WERI-Rb-1 (cell line): ENCODE measurements around the gene ZNF3.

ENCODE experiments used
- DNase-seq: peaks from one replicate; pipeline ENCODE4 v3.0.0-alpha.2; 2020
- H3K27ac ChIP-seq: fragments of 250-450 bp; sonication (Bioruptor Pico); 2 replicates; pipeline ENCODE4 v1.5.1; 2020; ENCODE audit warnings: mild to moderate bottlenecking, moderate library complexity
- H3K27me3 ChIP-seq: fragments of 250-450 bp; sonication (Bioruptor Pico); 2 replicates; pipeline ENCODE4 v1.5.1; 2021; ENCODE audit warnings: mild to moderate bottlenecking, low read depth, moderate library complexity; ENCODE audit not compliant: insufficient read depth, severe bottlenecking
- H3K36me3 ChIP-seq: fragments of 250-450 bp; sonication (Bioruptor Pico); 2 replicates; pipeline ENCODE4 v1.5.1; 2020; ENCODE audit warnings: mild to moderate bottlenecking, moderate library complexity
- H3K4me3 ChIP-seq: 2 replicates; pipeline ENCODE4 v1.5.1; 2011; ENCODE audit warnings: low read depth, mild to moderate bottlenecking, control low read depth, low read length
- H3K9me3 ChIP-seq: fragments of 250-450 bp; sonication (Bioruptor Pico); 2 replicates; pipeline ENCODE4 v1.5.1; 2021; ENCODE audit warnings: mild to moderate bottlenecking, moderate library complexity; ENCODE audit not compliant: severe bottlenecking
- TF ChIP-seq, protein P1 (sequence below): IDR thresholded peaks from 2 replicates; pipeline ENCODE4 v1.5.1; 2011; ENCODE audit warnings: low read depth, mild to moderate bottlenecking, control low read depth, inconsistent platforms, low read length

ZNF3 gene

DNA sequence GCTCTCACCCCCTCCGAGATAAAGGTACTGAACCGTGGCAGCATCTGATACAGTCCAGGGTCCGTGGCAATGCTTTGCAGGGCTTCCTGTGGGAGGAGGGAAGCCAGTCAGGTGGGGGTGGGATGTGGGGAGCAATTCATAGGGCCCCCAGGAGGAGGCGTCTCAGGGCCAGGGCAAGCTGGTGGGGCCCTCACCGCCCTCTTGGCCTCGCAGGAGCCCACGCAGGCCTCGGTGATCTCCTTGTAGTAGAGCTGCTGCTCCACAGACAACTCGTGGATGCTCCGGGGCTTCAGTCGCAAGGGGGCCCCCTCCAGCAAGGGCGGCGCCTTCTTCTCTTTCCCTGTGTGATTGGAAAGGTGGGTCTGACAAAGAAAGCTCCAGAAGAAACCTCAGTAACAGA, 30.4 kb upstream of the ZNF3 start:
- TF ChIP-seq, protein P1, sequence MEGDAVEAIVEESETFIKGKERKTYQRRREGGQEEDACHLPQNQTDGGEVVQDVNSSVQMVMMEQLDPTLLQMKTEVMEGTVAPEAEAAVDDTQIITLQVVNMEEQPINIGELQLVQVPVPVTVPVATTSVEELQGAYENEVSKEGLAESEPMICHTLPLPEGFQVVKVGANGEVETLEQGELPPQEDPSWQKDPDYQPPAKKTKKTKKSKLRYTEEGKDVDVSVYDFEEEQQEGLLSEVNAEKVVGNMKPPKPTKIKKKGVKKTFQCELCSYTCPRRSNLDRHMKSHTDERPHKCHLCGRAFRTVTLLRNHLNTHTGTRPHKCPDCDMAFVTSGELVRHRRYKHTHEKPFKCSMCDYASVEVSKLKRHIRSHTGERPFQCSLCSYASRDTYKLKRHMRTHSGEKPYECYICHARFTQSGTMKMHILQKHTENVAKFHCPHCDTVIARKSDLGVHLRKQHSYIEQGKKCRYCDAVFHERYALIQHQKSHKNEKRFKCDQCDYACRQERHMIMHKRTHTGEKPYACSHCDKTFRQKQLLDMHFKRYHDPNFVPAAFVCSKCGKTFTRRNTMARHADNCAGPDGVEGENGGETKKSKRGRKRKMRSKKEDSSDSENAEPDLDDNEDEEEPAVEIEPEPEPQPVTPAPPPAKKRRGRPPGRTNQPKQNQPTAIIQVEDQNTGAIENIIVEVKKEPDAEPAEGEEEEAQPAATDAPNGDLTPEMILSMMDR = no peak
- Histone ChIP-seq H3K9me3 (no peaks in the 10 kb centered on the region), H3K27ac (no peak overlapping the region), H3K27me3 (no peaks in the 10 kb centered on the region), H3K4me3 (no peak overlapping the region), H3K36me3 (peaks cover 65% of the 10 kb centered on the region)
- DNase-seq = no peak

DNA sequence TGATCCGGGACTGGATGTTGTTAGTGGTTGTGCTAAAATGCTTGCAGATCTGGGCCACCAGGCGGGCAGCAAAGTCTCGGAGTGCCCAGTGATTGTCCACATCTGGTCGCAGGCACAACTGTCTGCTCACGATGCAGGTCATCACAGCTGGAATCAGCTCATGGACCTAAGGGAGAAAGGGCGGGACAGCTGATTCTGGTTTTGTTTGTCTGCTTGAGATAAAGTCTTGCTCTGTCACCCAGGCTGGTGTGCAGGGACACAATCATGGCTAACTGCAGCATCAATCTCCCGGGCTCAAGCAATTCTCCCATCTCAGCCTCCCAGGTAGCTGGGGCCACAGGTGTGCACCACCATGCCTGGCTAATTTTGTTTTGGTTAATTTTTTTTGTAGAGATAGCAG, 29.6 kb upstream of the ZNF3 start:
- DNase-seq = no peak
- TF ChIP-seq, protein P1 = no peak
- H3K4me3 ChIP-seq = no peak overlapping the region
- H3K27ac ChIP-seq = no peak overlapping the region
- H3K36me3 ChIP-seq = peaks cover 71% of the 10 kb centered on the region
- no peaks in the 10 kb centered on the region for H3K9me3 ChIP-seq
- H3K27me3 ChIP-seq = no peaks in the 10 kb centered on the region

DNA sequence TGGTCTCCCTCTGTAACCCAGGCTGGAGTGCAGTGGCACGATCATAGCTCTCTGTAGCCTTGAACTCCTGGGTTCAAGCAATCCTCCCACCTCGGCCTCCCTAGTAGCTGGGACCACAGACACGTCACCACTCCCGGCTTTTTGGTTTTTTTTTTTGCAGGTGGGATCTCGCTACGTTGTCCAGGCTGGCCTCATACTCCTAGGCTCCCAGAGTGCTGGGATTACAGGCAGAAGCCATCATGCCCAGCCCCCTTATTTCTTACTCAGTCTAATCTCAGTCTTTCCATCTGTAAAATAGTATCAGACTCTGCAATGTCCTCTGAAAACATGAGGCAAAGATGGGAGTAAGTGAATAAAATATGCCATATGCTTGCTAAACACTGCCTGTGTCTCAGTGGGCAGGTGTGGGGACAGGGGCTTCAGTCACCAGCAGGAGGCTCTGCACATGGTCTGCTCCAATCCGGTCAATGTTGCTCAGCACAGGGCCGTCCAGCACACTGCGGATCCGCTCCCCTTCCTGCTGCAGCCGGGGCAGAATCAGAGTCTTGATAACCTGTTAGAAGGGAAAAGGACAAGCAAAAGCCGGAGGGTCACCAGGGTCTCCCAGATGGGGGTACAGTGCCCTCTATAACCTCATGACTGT, 28.1 kb upstream of the ZNF3 start:
- no peak for DNase-seq
- TF ChIP-seq, protein P1 = peak; percentile 59
- Histone ChIP-seq H3K36me3 (peaks cover 87% of the 10 kb centered on the region), H3K4me3 (no peak overlapping the region), H3K9me3 (no peaks in the 10 kb centered on the region), H3K27ac (no peak overlapping the region), H3K27me3 (no peaks in the 10 kb centered on the region)

DNA sequence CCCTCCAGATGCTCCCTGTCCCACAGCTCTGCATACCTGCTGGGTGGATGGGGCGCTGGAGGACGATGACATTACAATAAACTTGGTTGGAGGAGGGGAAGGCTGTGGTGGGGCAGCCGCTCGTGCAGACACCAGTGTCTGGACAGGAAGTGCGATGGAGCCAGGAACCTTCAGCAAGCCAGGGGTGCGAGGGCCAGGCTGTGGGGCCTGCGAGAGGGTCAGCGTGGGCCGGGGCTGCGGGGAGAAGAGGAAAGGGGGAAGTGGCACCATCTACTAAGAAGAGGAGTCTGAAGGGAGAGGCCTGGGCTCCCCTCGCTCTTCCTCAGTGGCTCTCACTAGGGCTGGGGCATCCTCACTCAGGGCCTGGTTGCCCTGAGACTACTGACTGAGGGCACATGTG, 26.4 kb upstream of the ZNF3 start:
- peaks cover 94% of the 10 kb centered on the region for H3K36me3 ChIP-seq
- H3K9me3 ChIP-seq = no peaks in the 10 kb centered on the region
- H3K27me3 ChIP-seq = no peaks in the 10 kb centered on the region
- H3K4me3 ChIP-seq = no peak overlapping the region
- TF ChIP-seq, protein P1 = no peak
- H3K27ac ChIP-seq = no peak overlapping the region
- no peak for DNase-seq

DNA sequence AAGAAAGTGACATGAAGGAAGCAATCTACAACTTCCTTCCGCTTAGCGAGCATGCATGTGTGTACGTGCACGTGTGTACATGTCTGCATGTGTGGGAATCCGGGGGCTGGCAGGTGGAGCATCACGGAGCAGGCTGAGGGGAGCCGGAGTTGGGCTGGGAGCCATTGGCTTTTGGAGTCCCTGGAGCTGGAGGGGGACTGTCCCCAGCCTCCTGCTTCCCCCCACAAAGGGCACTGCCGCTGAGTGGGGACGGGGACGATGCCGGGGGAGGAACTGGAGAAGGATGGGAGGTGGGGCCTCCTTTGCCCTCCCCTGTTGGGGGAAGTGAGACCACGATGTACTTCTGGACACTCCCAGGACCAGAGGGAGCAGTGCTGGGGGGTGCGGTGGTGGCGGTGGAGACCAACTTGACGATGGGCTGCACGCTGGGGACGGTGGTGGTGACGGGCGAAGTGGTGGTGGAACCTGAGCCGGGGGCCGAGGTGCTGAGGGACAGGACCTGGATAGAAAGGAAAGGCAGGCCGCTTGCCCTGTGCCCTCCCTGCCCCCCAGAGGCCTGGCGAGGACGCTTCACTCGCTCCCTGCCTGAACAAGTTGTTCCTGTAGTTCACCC, 25.7 kb upstream of the ZNF3 start:
- Histone ChIP-seq H3K36me3 (peaks cover 91% of the 10 kb centered on the region), H3K4me3 (no peak overlapping the region), H3K27ac (no peak overlapping the region), H3K27me3 (no peaks in the 10 kb centered on the region), H3K9me3 (no peaks in the 10 kb centered on the region)
- DNase-seq = no peak
- TF ChIP-seq, protein P1 = no peak

DNA sequence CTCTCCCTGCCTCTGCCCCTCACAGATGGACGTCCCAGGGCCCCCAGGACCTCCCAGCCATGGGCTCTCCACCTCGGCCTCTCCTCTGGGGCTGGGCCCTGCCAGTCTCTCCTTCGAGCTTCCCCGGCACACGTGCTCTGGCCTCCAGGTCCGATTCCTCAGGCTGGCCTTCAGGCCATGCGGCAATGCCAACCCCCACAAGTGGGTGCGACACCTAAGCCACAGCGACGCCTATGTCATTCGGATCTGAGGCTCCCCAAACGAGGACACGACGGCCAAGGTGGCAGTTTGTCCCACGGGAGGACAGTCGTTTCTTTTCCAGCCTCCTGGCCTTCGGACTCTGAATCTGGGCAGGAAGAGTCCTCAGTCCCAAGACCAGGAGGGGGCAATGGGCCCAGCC, 25.1 kb upstream of the ZNF3 start:
- H3K4me3 ChIP-seq = no peak overlapping the region
- no peaks in the 10 kb centered on the region for H3K27me3 ChIP-seq
- no peak for DNase-seq
- no peak overlapping the region for H3K27ac ChIP-seq
- TF ChIP-seq, protein P1 = no peak
- peaks cover 86% of the 10 kb centered on the region for H3K36me3 ChIP-seq
- H3K9me3 ChIP-seq = no peaks in the 10 kb centered on the region
